Endothelial cell of umbilical vein (primary cell): ENCODE measurements around the gene DENND1B.

Experiments used
- EZH2 ChIP-seq: IDR thresholded peaks from 2 replicates; pipeline ENCODE4 v1.6.1; 2012; ENCODE audit warnings: borderline replicate concordance, low read depth, mild to moderate bottlenecking, moderate library complexity, low read length, inconsistent platforms; ENCODE audit not compliant: severe bottlenecking
- FOS ChIP-seq: IDR thresholded peaks from 2 replicates; pipeline ENCODE4 v1.6.1; 2011; ENCODE audit warnings: mild to moderate bottlenecking, low read length, moderate library complexity, borderline replicate concordance; ENCODE audit not compliant: insufficient read depth
- GATA2 ChIP-seq: IDR thresholded peaks from 2 replicates; pipeline ENCODE4 v1.7.0; 2011; ENCODE audit warnings: low read depth, mild to moderate bottlenecking, moderate library complexity, mixed read lengths, low read length; ENCODE audit not compliant: insufficient read length, insufficient read depth
- JUN ChIP-seq: IDR thresholded peaks from 2 replicates; pipeline ENCODE4 v1.6.1; 2011; ENCODE audit warnings: borderline replicate concordance, low read depth; ENCODE audit not compliant: insufficient read length, insufficient read depth
- MYC ChIP-seq: IDR thresholded peaks from one replicate; pipeline ENCODE4 v1.6.1; 2011; ENCODE audit warnings: mild to moderate bottlenecking, low read depth, low read length
- POLR2A ChIP-seq: IDR thresholded peaks from 2 replicates; pipeline ENCODE4 v1.6.1; 2012; ENCODE audit warnings: low read depth, mild to moderate bottlenecking, control low read depth, low read length
- POLR2AphosphoS5 ChIP-seq: IDR thresholded peaks from 2 replicates; pipeline ENCODE4 v1.6.1; 2012; ENCODE audit warnings: low read depth, mild to moderate bottlenecking, control low read depth, low read length, moderate library complexity; ENCODE audit not compliant: insufficient read depth
- TF ChIP-seq, protein P1 (sequence below), 2 donors: IDR thresholded peaks; 1 replicate in 1 of 2; 2 replicates in 1 of 2; pipeline ENCODE4 v1.5.1; 2011; ENCODE audit warnings: low read length in 2 of 2, mild to moderate bottlenecking in 2 of 2, moderate library complexity in 2 of 2, control low read depth in 1 of 2, inconsistent platforms in 1 of 2, low read depth in 1 of 2; ENCODE audit not compliant: insufficient read depth in 1 of 2; ENCODE audit errors: extremely low read depth in 1 of 2
- TF ChIP-seq, protein P2 (sequence below): IDR thresholded peaks from 2 replicates; pipeline ENCODE4 v1.6.1; 2011; ENCODE audit not compliant: insufficient read depth, insufficient read length

DNA sequence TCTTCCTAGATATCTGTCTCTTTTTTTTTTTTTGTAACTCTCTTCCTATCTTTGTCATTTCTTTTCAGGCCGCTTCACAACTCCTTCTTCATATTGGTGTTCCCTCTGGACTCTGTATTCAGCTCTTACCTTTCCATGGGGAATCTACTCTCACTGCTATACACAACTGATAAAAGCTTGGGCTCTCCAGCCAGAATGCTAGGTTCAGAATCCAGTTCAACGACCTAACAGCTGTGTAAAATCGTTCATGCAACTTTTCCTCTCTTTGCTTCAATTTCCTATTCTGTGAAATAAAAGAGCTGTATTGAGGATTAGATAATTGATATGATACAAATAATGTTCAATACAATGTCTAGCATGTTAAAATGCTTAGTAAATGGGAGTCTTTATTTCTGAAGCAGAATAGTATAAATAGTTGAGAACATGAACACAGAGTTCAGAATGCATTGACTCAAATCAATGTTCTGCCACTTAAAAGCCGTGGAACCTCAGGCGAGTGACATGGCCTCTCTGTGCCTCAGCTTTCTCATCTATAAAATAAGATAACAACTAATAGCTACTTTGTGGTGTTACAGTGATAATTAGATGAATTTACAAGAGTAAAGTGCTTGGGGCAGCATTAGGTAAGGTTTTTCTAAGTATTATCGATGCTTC, 88.5 kb downstream of the DENND1B start:
- TF ChIP-seq, protein P1, sequence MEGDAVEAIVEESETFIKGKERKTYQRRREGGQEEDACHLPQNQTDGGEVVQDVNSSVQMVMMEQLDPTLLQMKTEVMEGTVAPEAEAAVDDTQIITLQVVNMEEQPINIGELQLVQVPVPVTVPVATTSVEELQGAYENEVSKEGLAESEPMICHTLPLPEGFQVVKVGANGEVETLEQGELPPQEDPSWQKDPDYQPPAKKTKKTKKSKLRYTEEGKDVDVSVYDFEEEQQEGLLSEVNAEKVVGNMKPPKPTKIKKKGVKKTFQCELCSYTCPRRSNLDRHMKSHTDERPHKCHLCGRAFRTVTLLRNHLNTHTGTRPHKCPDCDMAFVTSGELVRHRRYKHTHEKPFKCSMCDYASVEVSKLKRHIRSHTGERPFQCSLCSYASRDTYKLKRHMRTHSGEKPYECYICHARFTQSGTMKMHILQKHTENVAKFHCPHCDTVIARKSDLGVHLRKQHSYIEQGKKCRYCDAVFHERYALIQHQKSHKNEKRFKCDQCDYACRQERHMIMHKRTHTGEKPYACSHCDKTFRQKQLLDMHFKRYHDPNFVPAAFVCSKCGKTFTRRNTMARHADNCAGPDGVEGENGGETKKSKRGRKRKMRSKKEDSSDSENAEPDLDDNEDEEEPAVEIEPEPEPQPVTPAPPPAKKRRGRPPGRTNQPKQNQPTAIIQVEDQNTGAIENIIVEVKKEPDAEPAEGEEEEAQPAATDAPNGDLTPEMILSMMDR (IDR thresholded peaks at IDR 0.05; ENCODE audit: extremely low read depth in 1 of 2, insufficient read depth in 1 of 2, low read depth in 1 of 2, low read length in 2 of 2): no peak
- TF ChIP-seq POLR2AphosphoS5 (no peak), GATA2 (no peak), POLR2A (no peak), EZH2 (no peak), JUN (no peak), MYC (no peak), FOS (no peak)
- TF ChIP-seq, protein P2, sequence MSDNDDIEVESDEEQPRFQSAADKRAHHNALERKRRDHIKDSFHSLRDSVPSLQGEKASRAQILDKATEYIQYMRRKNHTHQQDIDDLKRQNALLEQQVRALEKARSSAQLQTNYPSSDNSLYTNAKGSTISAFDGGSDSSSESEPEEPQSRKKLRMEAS: no peak
